ENCODE data around the gene KATNAL1. TPM values are rescaled to one million over a fixed set of nuclear protein-coding genes. Genes with fewer than 3 reads are reported as not detected.
A peak's percentile ranks its signal among the peaks of the same experiment; 100 is the strongest.

KATNAL1 gene
- total RNA-seq, 1 donor from 2014 or later: 51.4 TPM

DNA sequence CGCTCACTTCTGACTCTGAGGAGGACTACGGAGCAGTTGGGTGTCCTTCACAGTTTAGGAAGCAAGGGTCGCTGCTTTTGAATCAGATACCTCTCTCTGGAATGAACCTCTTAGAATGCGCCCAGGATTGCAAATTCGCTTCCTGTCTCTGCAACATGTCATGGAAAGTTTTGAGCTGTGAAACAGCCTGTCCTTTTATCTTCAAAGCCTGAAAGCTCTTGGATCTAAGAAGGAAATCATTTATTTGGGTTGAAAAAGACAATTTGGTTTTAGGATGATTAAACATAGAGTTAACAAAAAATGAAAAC lies 134.1 kb downstream of the KATNAL1 start:
- FAIRE-seq: no peak

DNA sequence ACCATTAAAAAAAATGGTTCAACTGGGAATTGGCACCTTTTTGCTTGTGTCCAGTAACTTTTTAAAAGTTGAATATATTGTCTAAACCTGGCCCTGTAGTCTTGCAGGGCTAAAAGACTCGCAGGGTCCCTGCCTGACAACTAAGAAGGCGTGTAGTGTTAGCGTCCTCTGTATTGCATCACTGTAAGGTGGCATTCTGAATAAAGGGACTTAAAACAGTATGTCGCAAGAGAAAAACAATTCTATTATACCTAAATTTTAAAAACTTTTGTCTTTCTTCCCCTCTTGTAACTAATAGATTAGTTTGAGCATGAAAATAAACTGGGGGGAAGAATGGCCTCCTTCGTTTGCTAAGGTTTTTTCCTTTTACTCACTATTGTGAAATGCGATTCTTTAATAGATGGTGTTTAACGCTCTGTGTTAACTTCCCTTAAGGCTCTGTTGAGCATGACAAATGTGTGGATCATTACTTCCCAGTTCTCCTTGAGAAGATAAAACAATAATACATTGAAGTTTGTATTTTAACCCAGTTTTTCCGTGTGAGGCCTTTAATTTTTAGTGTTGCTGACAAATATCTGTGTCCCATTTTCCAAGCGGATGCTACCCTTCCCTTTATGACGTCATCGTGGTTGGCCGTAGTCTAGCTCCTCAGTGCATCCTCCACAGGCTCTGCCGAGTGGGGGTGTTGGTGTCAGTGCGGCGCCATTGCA lies 134.6 kb downstream of the KATNAL1 start:
- no peak for DNase-seq (ENCODE audit: low spot score in 2 of 2)
- FAIRE-seq: no peak

More for the DNA sequence above, 134.1 kb downstream of the KATNAL1 start:
- DNase-seq (ENCODE audit: low spot score in 2 of 2): no peak

DNA sequence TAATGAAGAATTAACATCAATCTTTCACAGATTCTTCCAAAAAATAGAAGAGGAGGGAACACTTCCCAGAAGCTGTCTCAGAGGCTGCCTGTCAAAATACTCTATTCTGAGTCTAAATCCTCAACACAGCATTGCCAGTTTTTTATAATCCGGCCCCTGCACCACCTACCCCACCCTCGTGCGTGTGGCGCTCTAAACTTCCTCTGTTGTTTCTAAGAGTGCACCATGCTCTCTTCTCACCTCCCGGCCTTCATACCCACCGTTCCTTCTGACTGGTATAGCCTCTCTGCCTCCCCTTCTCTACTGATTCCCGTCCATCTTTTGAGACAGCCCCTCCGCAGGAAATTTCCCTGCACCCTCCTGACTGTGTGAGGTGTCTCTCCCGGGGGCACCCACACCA lies 136.8 kb downstream of the KATNAL1 start:
- DNase-seq (ENCODE audit: low spot score in 2 of 2): no peak
- no peak for FAIRE-seq

DNA sequence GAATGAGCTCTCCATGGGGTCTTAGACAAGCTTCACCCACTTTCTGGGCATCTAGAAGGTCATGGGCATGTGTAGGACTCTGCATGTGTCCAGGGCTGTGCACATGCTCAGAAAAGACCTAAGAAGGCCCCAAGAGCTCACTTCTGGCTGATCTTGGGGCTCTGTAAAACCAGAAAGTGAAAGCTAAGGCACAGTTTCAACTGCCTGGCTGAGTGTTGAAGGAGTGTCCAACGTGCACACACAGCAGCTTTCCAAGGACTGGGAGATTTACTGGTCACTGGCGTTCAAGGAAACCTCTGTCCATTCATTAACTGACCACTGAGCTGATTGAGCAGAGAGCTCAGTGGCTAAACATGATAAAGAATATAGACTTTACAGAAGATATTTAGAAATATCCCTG lies 137.9 kb downstream of the KATNAL1 start:
- no peak for FAIRE-seq
- DNase-seq (ENCODE audit: low spot score in 2 of 2): no peak

DNA sequence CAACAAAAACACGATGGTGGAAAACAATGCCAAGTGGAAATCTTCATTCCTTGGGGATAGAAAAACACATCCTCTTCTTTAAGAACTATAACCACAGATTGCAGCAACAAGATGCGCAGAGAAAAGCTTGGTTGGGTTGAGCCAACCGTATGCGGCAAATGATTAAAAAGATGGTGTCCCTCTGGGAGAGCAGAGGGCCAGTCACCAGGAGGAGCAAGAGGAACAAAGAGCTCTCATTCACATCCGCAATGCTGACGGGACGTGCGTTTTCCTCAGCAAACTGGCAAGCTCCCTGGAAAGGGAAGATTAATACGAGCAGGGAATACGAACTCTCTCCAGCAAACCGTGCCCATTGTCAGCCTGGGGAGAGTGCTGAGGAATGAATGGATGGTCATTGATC lies 141.6 kb downstream of the KATNAL1 start:
- DNase-seq (ENCODE audit: low spot score in 2 of 2) (no peak), FAIRE-seq (no peak)

DNA sequence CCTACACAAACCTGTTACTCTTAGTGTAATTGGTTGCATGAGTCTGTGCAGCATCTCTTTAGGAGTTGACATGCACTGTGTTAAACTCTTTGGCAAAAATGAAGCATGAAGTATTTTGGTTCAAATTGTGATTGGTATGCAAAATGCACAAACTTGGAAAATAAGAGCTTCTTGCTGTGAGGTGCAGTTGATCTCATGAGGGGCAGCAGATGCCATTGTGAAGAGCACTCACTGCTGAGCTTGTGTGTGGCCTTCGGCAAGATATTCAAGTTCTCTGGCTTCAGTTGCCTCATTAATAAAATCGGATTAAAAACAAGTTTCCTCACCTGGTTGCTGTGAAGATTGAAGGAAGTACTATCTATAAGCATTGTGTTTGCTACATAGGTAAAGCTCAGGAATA lies 142.3 kb downstream of the KATNAL1 start:
- DNase-seq (ENCODE audit: low spot score in 2 of 2): no peak
- no peak for FAIRE-seq

DNA sequence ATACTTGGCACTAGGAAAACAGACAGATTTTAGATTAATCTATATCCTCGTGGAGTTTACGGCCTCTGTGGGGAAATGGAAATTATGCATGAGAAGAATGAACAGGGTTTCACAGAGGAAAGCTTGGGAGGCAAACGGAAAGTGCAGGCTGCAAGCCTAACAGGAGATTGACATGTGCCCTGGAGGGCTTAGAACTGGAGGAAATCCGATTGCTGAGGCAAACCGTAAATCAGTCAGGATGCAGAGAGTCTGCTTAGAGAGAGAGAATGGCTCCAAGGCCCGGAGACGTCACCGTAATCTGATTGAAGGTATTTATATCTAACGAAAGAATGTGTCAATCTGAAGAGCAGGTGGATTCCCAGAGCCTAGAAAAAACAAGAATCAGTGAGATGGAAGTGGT lies 143.2 kb downstream of the KATNAL1 start:
- DNase-seq (ENCODE audit: low spot score in 2 of 2) (no peak), FAIRE-seq (no peak)

DNA sequence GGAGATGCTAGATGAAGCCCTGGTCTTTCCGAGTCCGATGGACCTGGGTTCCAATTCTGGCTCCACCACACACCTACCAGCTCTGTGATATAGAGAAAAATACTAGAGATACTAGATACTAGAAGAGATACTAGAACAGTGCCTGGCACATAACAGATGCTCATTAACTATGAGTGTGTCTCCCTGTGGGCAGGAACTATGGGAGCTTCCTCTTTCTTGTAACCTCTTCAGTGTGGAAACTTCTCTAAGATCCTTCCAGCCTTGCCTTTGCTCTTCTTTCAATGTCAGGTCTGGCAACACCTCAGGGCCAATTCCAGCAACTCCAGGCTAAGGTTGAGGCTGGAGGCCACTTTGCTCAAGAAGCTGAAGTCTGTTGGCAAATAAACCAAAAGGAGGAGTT lies 143.9 kb downstream of the KATNAL1 start:
- no peak for FAIRE-seq
- DNase-seq (ENCODE audit: low spot score in 2 of 2): no peak

DNA sequence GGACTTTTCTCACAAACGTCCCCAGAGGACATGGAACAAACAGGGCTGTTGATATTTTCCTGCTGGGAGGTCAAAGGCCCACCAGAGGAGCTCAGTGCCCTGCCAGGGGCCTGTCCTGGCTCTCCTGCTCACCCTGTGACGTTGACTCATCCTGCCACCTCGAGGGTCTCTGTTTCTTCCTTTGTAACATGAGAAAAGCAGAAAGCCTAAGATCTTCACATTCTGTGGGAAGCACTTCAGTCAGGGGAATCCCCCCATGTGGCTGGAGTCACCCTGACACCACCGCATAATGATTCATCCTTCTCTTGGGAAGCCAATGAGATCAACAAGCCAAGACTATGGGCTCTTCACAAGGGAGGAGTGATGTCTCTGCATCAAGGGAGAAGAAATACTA lies 147.9 kb downstream of the KATNAL1 start:
- FAIRE-seq (no peak), DNase-seq (ENCODE audit: low spot score in 2 of 2) (no peak)

DNA sequence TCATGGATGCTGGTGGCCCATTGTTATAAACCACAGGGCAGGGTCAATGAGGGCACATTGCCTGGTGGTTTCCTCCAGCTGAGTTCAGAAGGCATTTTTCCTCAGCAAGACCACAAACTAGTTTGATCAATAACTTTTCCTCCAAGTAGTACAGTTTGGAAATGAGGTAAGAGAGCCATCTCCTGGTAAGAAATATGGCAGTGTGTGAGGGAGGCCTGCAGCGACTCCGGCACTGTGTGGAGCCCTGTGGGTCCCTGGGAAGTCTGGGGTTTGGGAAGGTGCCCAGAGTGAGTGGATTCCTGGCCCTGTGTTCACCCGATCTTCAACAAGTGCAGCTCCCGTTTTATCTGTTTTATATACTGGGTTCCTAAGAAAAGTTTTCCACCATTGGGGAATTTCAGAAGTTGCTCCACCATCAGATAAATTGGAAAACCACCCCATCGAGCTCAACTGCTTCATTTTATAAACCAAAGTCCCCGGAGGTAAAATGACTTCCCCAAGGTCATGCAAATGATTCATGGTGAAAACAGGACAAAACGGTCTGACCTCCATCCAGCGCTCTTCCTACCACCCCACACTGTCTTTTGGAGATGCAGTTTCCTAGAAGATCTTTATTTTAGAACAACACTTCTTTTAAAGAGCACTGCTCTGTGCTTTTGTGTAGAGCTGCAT lies 148.4 kb downstream of the KATNAL1 start:
- peak in 1 of 2 donors; percentile 42 for DNase-seq (ENCODE audit: low spot score in 2 of 2)
- FAIRE-seq: no peak

DNA sequence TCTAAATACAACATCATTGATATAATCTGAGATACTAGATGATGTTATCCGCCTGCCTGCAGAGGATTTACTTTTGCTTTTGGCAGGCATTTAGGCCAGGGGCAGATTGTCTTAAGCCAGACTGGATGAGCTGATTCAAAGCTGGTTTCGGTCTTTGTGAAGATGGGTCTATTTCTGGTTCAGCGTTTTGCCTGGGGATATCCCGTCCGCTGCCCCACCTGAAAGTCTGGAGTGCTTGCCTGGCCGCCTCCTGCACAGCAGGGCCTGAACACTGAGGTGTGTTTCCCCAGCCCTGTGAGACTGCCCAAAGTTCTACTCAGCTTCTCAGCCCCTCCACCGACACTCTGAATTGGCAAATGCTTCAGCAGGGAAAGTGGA lies 149.7 kb downstream of the KATNAL1 start:
- DNase-seq (ENCODE audit: low spot score in 2 of 2) (no peak), FAIRE-seq (no peak)

DNA sequence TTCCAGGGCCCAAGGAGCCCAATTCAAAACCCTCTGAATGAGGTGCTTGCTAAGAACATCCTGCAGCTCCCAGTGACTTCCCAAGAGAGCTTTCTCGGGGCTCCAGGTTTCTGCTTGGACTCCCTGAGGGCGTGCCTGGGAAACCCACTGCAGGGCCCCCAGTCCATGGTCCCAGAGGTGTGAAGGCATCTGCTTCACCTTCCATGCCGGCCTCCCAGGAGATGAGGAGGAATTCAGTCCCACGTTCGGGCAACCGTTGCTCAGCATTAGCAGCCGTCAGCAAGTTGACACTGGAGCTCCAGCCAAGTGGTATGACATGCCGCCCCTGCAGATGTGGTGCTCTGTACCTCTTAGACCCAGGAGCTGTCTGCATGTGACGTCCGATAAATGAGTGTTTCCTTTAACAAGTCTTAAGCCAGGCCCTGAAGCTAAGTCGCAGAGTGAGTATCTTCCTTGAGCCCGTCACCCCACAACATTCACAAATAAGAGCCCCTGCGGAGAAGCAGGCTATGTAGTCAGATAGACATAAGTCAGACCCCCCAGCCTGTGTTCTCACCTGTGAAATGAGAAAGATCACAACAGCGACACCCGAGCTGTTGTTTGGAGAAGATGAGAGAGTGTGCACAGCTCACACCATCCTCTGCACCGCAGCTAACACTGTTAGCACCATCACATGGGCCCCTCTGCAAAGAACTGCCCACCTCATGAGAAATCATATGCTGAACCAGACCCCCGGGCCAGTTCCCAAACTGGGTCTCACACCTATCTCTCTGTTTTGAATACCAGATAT lies 150.3 kb downstream of the KATNAL1 start:
- FAIRE-seq (no peak), DNase-seq (ENCODE audit: low spot score in 2 of 2) (no peak)

DNA sequence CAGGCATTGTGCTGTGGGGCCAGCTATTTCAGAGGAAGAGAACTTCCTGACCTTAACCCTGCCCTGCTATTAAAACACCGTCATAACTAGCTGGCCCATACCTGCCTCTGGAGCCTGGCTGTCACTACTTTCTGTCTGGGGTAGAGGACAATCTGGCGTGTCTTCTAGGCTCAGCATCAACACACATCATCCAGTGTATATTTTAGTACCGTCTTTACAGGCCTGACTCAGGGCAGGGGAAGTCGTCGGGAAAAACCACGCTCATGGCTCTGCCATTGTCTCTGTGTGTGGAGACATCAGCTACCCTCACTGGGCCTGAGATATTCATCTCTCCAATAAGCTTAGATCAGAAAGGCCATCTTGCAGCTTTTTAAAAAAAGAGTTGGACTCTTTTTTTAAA lies 151.1 kb downstream of the KATNAL1 start:
- DNase-seq (ENCODE audit: low spot score in 2 of 2) (no peak), FAIRE-seq (no peak)

DNA sequence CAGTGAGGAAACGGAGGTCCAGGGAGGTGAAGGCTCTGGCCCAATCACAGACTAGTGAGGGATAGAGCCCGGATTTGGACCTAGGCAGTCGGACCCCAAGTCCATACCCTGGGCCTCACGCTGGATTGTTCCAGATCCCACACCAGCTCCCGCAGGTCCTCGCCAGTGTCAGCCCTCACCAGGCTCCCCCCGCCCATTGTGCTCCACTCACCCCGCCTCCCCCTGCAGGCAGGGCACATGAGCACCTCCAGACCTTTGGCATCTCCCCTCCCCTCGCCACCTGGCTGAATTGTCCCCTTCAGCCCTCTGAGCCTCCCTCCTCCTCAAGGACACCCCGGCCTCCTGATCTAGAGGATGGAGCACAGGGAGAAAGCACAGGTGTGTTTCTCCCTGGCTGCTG lies 152.4 kb downstream of the KATNAL1 start:
- FAIRE-seq: no peak

DNA sequence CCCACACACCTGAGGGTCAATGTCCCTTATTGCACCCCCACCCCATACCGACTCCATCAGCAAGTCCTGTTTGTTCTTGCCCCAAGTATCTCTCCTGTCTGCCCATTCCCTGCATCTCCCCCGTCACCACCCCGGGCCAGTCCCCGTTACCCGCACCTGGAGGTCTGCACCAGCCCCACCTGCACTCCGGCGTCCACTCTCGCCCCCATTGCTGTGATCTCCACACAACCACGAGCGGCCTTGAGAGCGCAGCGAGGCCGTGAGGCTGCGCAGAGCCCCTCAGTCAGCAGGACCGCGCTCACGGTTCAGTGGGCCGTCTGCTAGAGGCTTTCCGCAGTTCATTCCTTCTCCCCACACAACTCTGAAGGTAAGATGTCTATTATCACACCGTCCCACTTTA lies 152.8 kb downstream of the KATNAL1 start:
- FAIRE-seq (no peak), DNase-seq (ENCODE audit: low spot score in 2 of 2) (no peak)

More for the DNA sequence above, 152.4 kb downstream of the KATNAL1 start:
- DNase-seq (ENCODE audit: low spot score in 2 of 2): no peak

DNA sequence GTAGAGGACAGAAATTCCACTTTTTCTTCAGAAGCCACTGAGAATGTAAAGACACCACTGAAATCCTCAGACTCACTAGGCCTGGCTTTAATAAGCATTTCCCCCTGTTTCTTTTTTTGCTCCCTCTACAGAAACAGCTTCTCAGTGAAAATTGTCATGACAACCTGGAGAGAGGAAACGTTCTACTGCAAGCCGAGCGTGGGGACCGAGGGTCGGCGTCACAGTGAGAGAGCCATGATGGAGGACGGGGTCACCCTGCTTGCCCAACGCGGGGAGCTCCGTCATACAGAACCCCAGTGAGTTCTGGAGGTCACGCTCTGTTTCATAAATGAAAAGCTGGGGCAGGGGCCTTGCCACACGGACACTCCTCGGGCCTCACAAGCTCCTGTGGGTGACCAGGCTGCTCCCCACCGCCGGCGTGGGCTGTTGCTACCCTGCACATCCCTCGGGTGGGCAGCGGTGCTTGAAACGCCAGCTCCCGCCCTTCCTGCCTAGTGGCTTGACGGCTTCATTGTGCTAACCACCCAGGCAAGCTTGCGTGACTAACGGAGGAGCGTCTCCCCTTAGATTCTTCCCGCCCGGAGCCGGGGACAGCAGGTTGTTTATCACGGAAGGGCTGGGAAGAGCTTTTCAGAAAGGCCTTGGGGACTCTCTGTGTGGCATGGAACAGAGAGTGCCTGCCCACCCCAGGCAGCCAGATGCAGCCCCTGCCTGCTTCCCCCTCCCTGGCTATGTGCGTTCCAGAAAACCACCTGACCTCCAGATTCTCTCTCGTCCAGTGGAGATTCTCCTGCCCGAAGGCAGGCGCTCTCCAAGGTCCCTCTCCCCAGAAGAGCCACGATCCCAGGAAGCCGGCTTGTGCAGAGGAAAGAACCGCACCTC lies 153.6 kb downstream of the KATNAL1 start:
- DNase-seq (ENCODE audit: low spot score in 2 of 2) (no peak), FAIRE-seq (no peak)

Small RNA genes lying within 50 kb of the gene (small RNA-seq; reads per million reads assigned to genes)
- not detected for gene RNU6-64P

Other genes starting within 250 kb of the KATNAL1 start
- gene UBE2L5, start 114.9 kb upstream of the KATNAL1 start, total RNA-seq: not detected
- gene HMGB1, start 158.4 kb upstream of the KATNAL1 start, total RNA-seq: 199 TPM

All from frontal cortex (tissue), 4 donors.